NCI-H1092 treated with DMSO at 0.1 percent for 48 hours (cell line): ENCODE data around the gene ZNF777.
A peak's percentile ranks its signal among the peaks of the same experiment; 100 is the strongest.
"Not testable (repeated sequence)": the region's sequence is repeated elsewhere in the genome, so short reads cannot be mapped to it uniquely, and the experiment has no call there.

Experiments used
- DNase-seq: peaks from one replicate; lab custom pipeline; 2025; lab: John Stamatoyannopoulos, UW

Gene ZNF777

GRCh38 chr7:149414171-149414570, 46.7 kb downstream of the ZNF777 start:
- DNase-seq = no peak

GRCh38 chr7:149413083-149413482, 47.8 kb downstream of the ZNF777 start:
- not testable (repeated sequence) for DNase-seq

- DNase-seq = no peak
Observed at GRCh38 chr7:149409895-149410294, 51.0 kb downstream of the ZNF777 start.

- DNase-seq = no peak
Observed at GRCh38 chr7:149404825-149405224, 56.0 kb downstream of the ZNF777 start.

GRCh38 chr7:149404396-149404795, 56.5 kb downstream of the ZNF777 start:
- no peak for DNase-seq

GRCh38 chr7:149398195-149398820, 62.6 kb downstream of the ZNF777 start:
- DNase-seq = no peak

GRCh38 chr7:149397470-149398043, 63.3 kb downstream of the ZNF777 start:
- DNase-seq = no peak

GRCh38 chr7:149388550-149389335, 72.1 kb downstream of the ZNF777 start:
- not testable (repeated sequence) for DNase-seq

- not testable (repeated sequence) for DNase-seq
Observed at GRCh38 chr7:149386514-149386913, 74.3 kb downstream of the ZNF777 start.

- peak; percentile 46 for DNase-seq
Observed at GRCh38 chr7:149385195-149385950, 75.5 kb downstream of the ZNF777 start.
